Sciatic nerve (tissue), 2 donors: Measurements from ENCODE around the gene CEP44. TPM values are rescaled to one million over a fixed set of nuclear protein-coding genes. Genes with fewer than 3 reads are reported as not detected.
"Not testable (repeated sequence)": the region's sequence is repeated elsewhere in the genome, so short reads cannot be mapped to it uniquely, and the experiment has no call there.

Source experiments
- ATAC-seq: fragments of 200-7000 bp; cut with Tn5 transposase; one replicate; pipeline ENCODE4 v1.9.1; 2020; ENCODE audit warnings: mild to moderate bottlenecking, moderate library complexity
- DNase-seq: peaks from one replicate; pipeline ENCODE4 v3.0.0-alpha.2; 2020; ENCODE audit warnings: low spot score
- intact Hi-C: fragments of 100-400 bp; cut with DNase I; formaldehyde crosslinking; loops from one replicate; pipeline ENCODE4 v1.14.2; 2022
- total RNA-seq: library from RNA; stranded (reverse); fragmentation: NEBNext Ultra II Directional; extraction: Animal tissue kit (Norgen Biotek cat#: 25700); gene quantifications from one replicate; pipeline ENCODE4 v1.2.1, GENCODE V29; 2021
- donor health status: DM: no; HTN: no; CAD: no.
- donor health status: DM: no; HTN: no; CAD: no.

Gene CEP44, protein sequence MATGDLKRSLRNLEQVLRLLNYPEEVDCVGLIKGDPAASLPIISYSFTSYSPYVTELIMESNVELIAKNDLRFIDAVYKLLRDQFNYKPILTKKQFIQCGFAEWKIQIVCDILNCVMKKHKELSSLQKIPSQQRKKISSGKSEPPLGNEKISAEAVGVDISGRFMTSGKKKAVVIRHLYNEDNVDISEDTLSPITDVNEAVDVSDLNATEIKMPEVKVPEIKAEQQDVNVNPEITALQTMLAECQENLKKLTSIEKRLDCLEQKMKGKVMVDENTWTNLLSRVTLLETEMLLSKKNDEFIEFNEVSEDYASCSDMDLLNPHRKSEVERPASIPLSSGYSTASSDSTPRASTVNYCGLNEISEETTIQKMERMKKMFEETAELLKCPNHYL
- 21.0 TPM for total RNA-seq

DNA sequence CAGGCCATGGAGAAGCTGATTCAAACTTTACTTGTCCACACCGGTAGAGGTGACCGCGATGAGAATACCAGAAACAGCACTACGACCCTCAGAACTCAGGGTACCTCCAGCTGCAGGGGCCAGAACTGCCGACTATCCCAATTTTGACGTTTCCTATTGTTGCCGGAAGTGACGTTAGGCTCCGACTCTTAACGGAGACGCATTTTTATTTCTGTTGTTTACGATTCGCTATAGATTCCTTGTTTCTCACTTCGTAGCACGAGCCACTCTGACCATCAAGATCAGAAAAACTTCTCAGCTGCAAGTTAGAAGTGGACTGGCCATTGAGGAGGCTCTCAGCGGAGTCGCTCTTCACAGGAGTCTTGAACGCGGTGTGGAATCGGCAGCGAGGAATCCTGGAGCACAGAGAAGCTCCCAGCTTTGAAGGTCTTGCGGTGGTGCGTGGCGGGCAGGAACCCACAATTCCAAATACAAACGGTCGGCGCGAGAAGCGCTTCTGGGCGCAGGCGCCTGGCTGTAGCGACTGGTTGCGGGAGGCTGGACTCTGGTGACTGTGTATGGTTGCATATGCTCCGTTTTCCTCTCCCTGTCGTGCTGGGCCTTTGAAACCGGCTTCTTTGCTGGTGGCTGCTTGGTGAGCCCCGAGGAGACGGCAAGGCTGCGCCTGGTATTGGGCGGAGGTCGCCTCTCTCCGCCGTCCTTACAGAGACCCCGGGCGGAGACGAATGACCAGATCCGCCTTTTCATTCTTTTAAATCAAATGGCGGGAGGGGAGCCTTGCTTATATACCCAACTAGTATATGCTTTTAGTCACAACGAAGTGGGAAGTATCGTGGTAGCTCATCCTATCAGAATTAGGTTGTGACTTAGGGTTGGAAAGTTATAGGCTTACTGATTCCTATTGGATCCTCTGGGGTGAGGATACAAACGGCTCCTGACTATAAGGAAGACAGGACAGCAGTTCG is at the start of gene CEP44, which contains the start of gene FBXO8:
Gene CEP44 (plus strand): TSS at position 405 of the 965 bp plus-strand sequence. CDS start 15,211 bp downstream, outside the sequence.
Gene FBXO8 (minus strand): TSS at position 161 of the 965 bp plus-strand sequence. CDS start 20,575 bp downstream, outside the sequence.
- DNase-seq = peak; percentile 73
- peak; percentile 92 for ATAC-seq
- intact Hi-C loops = no loop called here

DNA sequence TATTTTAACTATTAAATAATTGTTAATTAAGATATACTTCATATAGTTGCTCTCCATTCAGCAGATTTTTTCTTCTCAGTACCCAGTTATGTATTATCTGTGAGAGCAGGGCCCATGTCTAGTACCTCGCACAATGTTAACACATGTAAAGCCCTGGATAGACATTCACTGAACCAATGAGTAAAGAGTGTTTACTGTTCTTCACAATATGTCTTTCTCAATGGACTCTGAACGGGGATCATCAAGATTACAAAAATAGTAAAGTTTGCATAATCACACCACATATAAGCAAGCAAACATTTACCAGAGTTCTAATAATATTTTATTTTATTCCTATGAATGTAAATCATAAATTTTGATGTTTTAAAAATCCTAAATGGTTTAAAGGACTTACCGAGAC is 47.4 kb upstream of the CEP44 start:
- no peak for DNase-seq
- intact Hi-C loops = no loop called here

DNA sequence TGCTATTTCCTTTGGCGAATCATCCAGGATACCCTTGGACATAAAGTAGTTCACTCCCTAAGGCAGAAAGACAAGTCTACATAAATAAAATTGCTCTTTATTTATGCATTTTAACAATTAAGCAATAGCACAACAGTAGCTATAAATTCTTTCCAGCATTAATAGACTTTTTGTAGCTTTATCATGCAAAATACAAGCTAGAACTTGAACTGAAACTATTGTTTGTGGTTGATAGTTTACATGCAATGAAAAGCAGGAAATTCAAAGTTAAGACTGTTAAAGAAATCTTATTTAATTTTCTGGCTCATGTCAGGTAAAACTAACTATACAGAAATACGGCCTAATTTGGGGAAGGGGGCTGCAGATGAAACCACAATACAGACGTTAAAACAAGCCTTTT is 42.5 kb upstream of the CEP44 start:
- DNase-seq = no peak
- intact Hi-C loops = no loop called here
- ATAC-seq = no peak

More for the DNA sequence above, 47.4 kb upstream of the CEP44 start:
- ATAC-seq = no peak

DNA sequence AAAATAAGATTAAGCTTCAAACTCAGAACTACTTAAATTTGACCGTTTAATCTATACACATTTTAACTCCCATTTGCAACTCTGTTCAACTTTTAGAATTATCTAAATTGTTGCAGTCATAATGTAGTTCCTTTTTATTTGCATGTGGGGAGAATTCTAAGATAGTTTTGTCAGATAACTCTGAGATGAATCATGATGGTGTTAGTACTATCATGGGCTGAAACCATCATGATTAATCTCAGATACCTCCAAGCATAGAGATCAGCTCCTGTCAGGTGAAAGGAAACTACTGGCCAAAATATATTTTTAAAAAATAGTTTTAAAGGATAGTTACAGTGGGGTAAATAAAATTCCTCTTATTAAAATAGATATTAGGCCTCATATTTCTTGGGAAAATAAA is 39.3 kb upstream of the CEP44 start:
- ATAC-seq (no peak), DNase-seq (no peak)
- intact Hi-C loops = no loop called here

DNA sequence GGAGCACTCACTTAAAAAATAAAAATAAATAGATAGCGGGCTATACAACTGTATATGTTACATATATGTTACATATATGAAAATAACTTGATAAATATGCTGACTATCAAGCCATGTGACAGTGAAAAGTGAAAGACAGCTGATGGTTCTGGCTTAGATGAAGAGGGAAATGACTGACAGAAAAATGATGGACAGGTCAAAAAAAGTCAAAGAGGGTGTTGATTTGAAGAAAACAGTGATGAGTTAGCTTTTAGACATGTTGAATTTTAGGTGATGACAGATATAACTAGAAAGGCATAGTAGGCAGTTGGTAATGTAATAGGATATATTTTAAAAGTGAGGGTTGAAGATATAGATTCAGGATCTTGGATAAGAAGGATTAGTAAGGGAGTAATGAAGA is 38.0 kb upstream of the CEP44 start:
- intact Hi-C loops = no loop called here
- ATAC-seq = no peak
- DNase-seq = no peak

DNA sequence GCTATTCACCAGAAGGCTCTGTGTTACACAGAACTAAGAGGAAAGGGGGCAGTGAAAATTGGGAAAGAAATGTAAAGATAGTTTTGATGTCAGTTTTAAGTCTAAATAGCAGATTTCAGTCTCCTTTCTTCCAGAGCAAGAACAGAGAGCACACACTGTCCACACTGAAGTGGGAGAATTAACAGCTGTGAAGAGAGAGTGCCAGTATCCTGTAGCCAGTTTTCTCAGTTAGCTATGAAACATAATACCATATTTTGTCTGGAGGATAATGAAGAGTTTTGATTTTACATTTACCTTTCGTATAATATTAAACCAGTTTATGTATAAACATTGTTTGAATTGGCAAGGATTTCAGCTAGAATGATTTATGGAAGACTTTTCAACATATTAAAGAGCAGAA is 35.3 kb upstream of the CEP44 start:
- ATAC-seq (no peak), DNase-seq (no peak)
- intact Hi-C loops = no loop called here

DNA sequence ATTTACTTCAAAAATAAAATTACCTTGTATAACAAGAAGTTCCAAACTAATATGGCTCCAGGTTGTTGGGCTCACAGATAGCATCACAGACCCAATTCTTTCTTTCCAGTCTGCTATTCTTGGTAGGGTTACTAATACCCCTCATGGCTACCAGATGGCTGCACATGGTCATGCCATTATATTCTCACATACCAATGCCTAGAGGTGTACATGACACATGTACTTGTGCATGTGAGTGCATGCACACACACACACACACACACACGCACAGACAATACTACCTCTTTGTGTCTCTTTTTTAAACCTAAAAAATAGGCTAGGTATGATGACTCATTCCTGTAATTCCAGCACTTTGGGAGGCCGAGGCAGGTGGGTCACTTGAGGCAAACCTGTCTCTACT is 31.3 kb upstream of the CEP44 start:
- intact Hi-C loops = no loop called here
- ATAC-seq = no peak

DNA sequence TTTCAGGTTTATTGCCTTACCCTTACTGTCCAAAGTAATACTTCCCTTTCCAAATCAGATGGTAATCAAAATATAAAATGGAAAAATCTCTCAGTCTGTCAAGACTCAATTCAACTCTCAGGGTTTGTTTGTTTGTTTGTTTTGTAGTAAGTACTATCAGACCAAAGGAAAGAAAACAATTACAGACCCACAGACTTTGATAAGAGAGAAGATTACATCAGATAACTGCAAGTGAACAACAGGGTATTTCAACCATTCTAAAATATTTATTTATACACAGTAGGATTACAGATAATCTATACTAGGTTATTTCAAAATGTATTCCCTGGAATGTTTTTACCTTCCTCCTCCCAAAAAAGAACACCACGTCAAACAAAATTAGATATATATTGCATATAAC is 29.1 kb upstream of the CEP44 start:
- no peak for ATAC-seq
- DNase-seq = no peak
- intact Hi-C loops = no loop called here

More for the DNA sequence above, 31.3 kb upstream of the CEP44 start:
- DNase-seq = no peak

DNA sequence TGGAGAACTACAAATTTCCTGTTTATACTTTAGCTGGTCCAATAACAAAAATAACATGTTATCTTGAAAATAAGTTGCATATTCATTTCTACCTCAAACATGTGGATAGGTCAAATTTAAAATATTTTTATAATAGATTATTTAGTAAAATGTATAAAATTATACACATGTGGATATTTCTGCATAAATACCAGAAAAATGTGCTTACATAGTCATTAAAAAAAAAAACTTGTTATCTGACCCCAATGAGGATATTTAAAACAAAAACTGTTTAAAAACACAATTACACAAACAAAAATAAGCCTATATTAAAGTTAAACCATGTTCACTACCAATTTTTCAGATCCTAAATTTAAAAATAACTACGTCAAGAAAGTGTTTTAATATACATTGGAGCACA is 28.3 kb upstream of the CEP44 start:
- ATAC-seq (no peak), DNase-seq (no peak)
- intact Hi-C loops = no loop called here

DNA sequence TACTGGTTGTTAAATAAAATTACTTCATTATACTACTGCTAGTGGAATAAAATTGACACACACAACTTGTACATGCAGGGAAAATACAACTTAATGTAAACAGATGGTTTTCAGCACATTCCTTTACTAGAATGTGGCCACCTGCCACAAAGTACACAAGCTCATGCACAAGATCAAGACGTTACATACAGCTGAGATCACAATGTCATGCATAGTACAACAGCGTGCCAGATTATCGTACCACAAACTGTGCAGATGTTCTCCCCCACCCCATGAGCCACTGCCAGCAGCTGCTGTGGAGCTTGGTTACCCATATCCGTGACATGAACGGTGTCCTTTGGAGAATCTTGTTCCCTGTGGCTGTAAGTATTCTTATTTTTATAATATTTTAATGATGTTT is 27.9 kb upstream of the CEP44 start:
- no peak for DNase-seq
- no peak for ATAC-seq
- intact Hi-C loops = no loop called here

DNA sequence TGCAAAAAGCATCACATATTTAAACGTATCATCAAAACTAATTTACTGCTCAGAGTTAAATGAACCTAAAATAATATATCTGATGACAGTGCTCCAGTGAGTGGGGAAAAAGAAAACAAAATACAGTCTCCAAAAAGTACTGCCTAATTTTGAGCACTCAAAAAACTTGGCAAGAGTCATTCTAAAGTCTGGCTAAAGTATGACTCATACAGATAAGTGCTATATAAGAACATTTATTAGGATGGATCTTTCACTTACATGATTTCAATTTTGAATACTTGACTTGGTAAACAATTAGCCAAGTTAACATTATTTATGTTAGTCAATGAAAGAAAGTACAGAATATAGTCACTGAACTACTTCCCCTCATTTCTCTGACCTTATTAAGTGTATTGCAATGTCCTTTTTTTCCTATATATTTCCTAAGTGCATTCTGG is 27.4 kb upstream of the CEP44 start:
- DNase-seq (no peak), ATAC-seq (no peak)
- intact Hi-C loops = no loop called here

DNA sequence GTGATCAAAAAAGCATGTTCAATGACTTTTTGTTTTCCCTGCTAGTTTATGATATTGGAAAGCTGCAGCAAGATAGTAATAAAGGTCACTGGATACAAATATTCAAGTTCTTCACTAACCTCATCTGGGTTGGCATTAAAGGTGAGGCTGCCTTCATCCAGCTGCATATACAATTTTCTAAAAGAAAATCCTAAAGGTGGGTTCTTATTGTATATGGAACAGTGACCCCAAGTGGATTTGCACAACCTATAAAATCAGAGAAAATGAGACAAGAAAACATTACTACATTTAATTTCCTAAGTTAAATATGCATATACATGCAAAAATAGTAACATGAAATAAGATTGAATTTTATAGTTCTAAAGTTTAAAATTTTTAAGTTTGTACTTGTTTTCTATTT is 24.1 kb upstream of the CEP44 start:
- DNase-seq (no peak), ATAC-seq (no peak)
- intact Hi-C loops = no loop called here

DNA sequence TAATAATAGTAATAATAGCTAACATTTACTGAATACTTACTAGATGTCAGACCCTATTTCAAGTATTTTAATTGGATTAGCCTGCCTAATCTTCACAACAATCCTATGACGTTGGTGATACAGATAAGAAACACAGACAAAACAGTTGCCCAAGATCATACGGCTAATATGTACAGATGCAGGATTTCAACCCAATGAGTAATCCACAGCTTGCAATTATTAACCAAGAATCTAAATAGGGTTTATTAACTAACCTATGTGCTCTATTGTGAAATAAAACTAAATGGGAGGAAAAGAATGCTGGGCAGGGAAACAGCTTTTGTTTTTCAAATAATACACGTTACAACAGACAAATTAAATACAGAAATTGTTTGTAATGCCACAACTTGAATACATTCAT is 23.6 kb upstream of the CEP44 start:
- no peak for ATAC-seq
- intact Hi-C loops = no loop called here
- DNase-seq = no peak

DNA sequence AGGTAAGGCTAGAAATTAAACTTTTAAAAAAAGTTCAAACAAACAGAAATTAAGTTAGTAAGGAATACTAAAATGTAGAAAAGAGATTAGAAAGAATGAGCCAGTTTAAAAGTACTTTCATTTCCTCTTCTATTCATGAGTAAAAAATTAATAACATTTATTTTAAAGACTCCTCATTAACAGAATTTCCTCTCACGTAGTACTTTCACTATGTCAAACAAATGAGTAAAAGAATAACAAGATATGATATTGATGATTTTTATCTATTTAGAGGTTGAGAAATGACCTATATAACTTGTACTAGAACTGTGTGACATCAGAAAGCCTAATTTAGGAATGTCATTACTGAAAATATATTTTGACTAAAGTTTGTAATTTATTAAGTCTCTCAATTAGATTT is 22.3 kb upstream of the CEP44 start:
- ATAC-seq = not testable (repeated sequence)

DNA sequence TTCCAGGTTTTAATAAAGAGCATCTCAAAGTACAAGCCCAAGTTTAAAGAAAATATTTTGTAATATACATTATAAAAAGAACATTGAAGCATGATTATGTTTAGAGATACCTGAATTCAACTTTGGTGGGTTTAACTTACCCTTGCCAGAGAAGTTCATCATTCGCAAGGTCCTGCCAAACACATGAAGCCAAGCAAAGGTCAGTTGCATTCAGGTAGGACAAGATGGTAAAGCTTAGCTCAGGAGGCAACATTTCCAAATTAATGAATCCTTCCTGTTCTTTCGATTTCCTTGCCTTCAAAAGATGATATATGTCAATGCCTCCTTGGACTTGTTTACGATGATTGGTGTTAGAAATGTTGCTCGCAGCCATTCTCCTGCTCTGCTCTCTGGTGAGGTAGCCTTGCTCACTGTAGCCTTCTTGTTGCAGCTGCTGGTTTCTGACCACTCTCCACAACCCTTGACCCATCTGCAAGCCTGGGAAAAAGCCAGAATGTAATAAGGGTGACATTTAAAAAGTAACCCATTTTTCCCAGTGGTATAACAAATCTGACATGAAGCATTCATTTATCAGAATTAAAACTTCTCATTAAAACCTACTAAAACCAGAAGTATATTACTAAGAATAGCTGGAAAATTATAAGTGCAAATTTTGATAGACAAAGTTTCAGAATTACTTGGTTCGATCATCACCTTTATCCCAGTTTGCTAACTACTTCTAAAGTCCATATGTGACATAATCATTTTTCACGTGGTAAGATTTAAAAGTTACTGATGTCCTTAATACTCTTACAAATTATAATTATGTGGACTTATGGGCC is 20.9 kb upstream of the CEP44 start:
- intact Hi-C loops = no loop called here
- ATAC-seq = no peak
- no peak for DNase-seq

More for the DNA sequence above, 22.3 kb upstream of the CEP44 start:
- DNase-seq, intact Hi-C loops: not testable (repeated sequence)

DNA sequence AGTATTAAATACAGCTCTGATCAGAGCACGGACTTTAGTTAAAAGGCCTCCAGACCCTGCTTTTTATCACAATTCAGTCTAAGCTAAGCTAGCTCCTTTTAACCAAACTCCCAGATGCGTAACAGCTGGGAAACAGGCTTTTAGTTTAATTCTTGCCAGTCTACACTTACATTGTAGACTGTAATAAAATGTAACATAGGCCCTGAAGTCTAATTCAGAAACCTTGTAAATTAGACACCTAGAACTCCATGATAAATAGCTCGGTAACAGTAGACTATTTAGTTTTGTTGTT is 20.3 kb upstream of the CEP44 start:
- ATAC-seq = no peak
- intact Hi-C loops = no loop called here
- DNase-seq = no peak

DNA sequence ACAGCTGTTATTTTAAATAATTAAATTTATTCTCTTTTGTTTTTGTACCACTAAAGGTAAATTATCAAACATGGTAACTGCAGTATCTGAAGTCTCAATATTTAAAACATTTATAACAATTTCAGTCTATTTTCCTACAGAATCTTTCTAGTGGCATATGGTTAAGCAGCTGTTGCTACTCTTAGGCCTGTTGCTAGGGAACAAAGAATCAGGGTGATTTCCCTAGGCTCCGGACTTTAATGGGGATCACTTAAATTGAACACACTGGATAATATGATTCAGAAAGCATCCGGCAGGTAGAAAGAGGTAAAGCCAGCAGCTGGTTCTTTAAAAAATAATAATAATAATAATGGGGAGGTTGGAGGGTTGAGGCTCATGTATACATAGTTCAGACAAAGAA is 17.8 kb upstream of the CEP44 start:
- no peak for DNase-seq
- no peak for ATAC-seq
- intact Hi-C loops = no loop called here

DNA sequence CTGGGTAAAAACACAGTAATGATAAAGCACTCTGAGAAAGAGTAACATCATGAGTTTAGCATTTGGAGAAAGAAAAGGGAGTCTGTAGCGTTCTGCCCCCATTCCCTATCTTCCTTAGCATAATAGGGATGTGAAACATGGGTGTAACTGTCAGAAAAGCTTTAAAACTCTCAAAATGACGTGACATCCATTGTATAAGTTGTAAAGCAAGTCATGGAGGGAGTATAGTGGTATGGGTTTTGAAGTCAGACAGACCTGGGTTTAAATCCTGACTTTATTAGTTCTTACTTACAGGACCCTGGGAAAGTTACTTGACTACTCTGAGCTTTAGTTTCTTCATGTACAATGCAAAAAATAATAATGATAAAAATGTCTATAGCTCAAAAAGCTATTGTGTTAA is 17.3 kb upstream of the CEP44 start:
- ATAC-seq (no peak), DNase-seq (no peak)
- intact Hi-C loops = no loop called here

DNA sequence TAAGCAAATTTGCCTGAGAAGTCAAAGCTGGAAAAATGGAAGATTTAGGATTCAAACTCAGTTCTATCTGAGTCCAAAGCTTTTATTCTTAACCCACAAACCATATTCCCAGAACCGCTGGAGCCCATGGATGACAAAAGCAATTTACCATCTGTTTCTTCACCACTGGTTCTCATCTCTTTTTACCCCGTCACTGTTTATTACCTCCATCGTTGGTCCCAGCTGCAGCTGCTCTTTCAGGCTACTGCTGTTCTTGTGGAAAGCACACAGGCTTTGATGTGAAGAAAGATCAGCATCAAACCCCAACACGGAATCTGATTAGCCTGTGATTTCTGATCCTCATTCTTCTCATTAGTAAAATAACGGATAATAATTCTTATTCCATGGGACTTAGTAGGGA is 9.8 kb upstream of the CEP44 start:
- ATAC-seq (no peak), DNase-seq (no peak)
- intact Hi-C loops = no loop called here
